Activated naive CD8-positive, alpha-beta T cell treated with anti-CD3 and anti-CD28 coated beads for 36 hours (primary cell): ENCODE results near the gene ZNF585A. TPM values are rescaled to one million over a fixed set of nuclear protein-coding genes. Genes with fewer than 3 reads are reported as not detected.
"Not testable (repeated sequence)": the region's sequence is repeated elsewhere in the genome, so short reads cannot be mapped to it uniquely, and the experiment has no call there.

Source experiments
- DNase-seq: peaks from one replicate; pipeline ENCODE4 v3.0.0; 2021
- H3K27ac Mint-ChIP-seq: one replicate; pipeline ENCODE4 v1.8.0; 2022; ENCODE audit warnings: mild to moderate bottlenecking, moderate library complexity, mixed read lengths
- H3K27me3 Mint-ChIP-seq: one replicate; pipeline ENCODE4 v1.8.0; 2022; ENCODE audit warnings: mild to moderate bottlenecking, mixed read lengths
- H3K36me3 Mint-ChIP-seq: one replicate; pipeline ENCODE4 v1.8.0; 2021; ENCODE audit warnings: mild to moderate bottlenecking, mixed read lengths
- H3K4me1 Mint-ChIP-seq: one replicate; pipeline ENCODE4 v1.8.0; 2021; ENCODE audit warnings: mixed read lengths
- H3K4me3 Mint-ChIP-seq: one replicate; pipeline ENCODE4 v1.8.0; 2022; ENCODE audit warnings: mild to moderate bottlenecking, moderate library complexity, mixed read lengths
- H3K9me3 Mint-ChIP-seq: one replicate; pipeline ENCODE4 v1.8.0; 2022; ENCODE audit warnings: mixed read lengths
- total RNA-seq, 2 experiments: library from RNA; stranded (reverse); gene quantifications; one replicate each; pipeline ENCODE4 v1.2.3, GENCODE V29; 2021

The ZNF585A gene
- total RNA-seq, 2 experiments from 2014 or later: 8.4 to 9.1 TPM

GRCh38 chr19:37127999-37128820 is 44.3 kb downstream of the ZNF585A start:
- Mint-ChIP-seq H3K36me3 (peaks cover 94% of the 10 kb centered on the region), H3K27me3 (no peaks in the 10 kb centered on the region), H3K9me3 (peaks cover 73% of the 10 kb centered on the region), H3K27ac (no peak overlapping the region), H3K4me1 (no peaks in the 10 kb centered on the region), H3K4me3 (no peak overlapping the region)
- no peak for DNase-seq

DNA sequence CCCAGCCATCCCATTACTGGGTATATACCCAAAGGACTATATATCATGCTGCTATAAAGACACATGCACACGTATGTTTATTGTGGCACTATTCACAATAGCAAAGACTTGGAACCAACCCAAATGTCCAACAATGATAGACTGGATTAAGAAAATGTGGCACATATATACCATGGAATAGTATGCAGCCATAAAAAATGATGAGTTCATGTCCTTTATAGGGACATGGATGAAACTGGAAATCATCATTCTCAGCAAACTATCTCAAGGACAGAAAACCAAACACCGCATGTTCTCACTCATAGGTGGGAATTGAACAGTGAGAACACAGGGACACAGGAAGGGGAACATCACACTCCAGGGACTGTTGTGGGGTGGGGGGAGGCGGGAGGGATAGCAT is 50.4 kb downstream of the ZNF585A start:
- H3K4me3 Mint-ChIP-seq, DNase-seq, H3K27me3 Mint-ChIP-seq, H3K4me1 Mint-ChIP-seq, H3K27ac Mint-ChIP-seq: not testable (repeated sequence)
- Mint-ChIP-seq H3K9me3 (peaks cover 57% of the 10 kb centered on the region), H3K36me3 (peaks cover 60% of the 10 kb centered on the region)

DNA sequence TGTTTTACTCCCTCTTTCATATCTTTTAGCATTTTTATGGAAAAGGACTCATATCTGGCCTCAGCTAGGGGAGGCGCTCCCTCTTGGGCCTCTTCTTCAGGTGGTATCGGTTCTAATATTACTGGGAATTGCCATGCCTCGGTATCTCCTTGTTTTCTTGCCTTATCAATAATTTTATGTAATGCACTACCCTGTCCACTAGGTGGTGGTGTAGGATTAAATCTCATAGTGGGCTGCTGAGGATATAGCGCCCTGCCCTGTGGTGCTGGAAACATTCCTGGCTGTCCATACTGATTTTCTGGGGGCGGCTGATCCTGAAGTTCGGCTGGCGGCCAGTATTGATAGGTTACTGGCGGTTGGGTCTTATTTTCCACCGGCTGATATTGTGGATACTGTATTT is 58.5 kb downstream of the ZNF585A start:
- Mint-ChIP-seq H3K9me3 (peaks cover 68% of the 10 kb centered on the region), H3K4me1 (no peaks in the 10 kb centered on the region)

GRCh38 chr19:37111753-37112152 is 60.7 kb downstream of the ZNF585A start:
- not testable (repeated sequence) for H3K27ac Mint-ChIP-seq, H3K27me3 Mint-ChIP-seq, H3K4me1 Mint-ChIP-seq, H3K4me3 Mint-ChIP-seq, DNase-seq
- peaks cover 74% of the 10 kb centered on the region for H3K9me3 Mint-ChIP-seq
- peaks cover 100% of the 10 kb centered on the region for H3K36me3 Mint-ChIP-seq

More for the DNA sequence above, 58.5 kb downstream of the ZNF585A start:
- H3K27ac Mint-ChIP-seq: no peak overlapping the region
- no peaks in the 10 kb centered on the region for H3K27me3 Mint-ChIP-seq
- H3K4me3 Mint-ChIP-seq: no peak overlapping the region
- no peak for DNase-seq
- peaks cover 86% of the 10 kb centered on the region for H3K36me3 Mint-ChIP-seq

- H3K27ac Mint-ChIP-seq, H3K4me3 Mint-ChIP-seq, H3K4me1 Mint-ChIP-seq, H3K27me3 Mint-ChIP-seq, DNase-seq: not testable (repeated sequence)
- peaks cover 62% of the 10 kb centered on the region for H3K9me3 Mint-ChIP-seq
- peaks cover 94% of the 10 kb centered on the region for H3K36me3 Mint-ChIP-seq
Observed at GRCh38 chr19:37104135-37104534, 68.4 kb downstream of the ZNF585A start.

GRCh38 chr19:37098570-37098969 is 73.9 kb downstream of the ZNF585A start:
- Mint-ChIP-seq H3K36me3 (peaks cover 95% of the 10 kb centered on the region), H3K4me1 (no peaks in the 10 kb centered on the region), H3K27ac (no peak overlapping the region), H3K27me3 (no peaks in the 10 kb centered on the region), H3K4me3 (no peak overlapping the region), H3K9me3 (peaks cover 54% of the 10 kb centered on the region)
- no peak for DNase-seq

- Mint-ChIP-seq H3K27ac (no peak overlapping the region), H3K27me3 (no peaks in the 10 kb centered on the region), H3K4me1 (no peaks in the 10 kb centered on the region), H3K36me3 (peaks cover 97% of the 10 kb centered on the region), H3K4me3 (no peak overlapping the region), H3K9me3 (peaks cover 57% of the 10 kb centered on the region)
- no peak for DNase-seq
Observed at GRCh38 chr19:37095859-37096258, 76.6 kb downstream of the ZNF585A start.

Other genes with a start within 250 kb of the ZNF585A start
- gene ZNF420, start 94.3 kb downstream of the ZNF585A start, total RNA-seq: 10 to 100 TPM; 15.1 to 18.3 TPM
- gene ZNF585B, start 37.8 kb upstream of the ZNF585A start, total RNA-seq: 1 to 10 TPM; 7.5 to 7.8 TPM
- 10 to 100 TPM in 1 of 2 experiments, 1 to 10 TPM in 1; 7.4 to 10.8 TPM for gene ZNF383, start 45.5 kb upstream of the ZNF585A start, total RNA-seq
- gene ZNF527, start 198.4 kb upstream of the ZNF585A start, total RNA-seq: 1 to 10 TPM; 5.2 to 6.6 TPM